ENCODE data around the gene ANO1.
"Not testable (repeated sequence)": the region's sequence is repeated elsewhere in the genome, so short reads cannot be mapped to it uniquely, and the experiment has no call there.

Gene ANO1

DNA sequence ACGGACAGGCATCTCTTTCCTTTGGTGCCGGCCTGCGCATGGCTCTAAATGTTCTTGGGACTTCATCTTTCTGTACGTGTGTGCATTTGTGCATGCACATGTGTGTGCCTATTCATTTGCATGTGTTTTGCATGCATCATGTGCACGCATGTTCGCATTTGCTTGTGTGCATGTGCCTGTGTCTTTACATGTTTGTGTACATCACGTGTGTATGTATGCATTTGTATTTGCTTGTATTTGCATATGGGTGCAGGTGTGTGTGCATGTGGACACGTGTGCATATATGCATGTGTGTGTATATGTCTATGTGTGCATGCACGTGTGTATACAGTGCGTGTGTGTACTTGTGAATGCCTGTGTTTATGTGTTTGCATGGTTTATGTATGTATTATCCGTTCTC is 111.5 kb downstream of the ANO1 start:
- no peak for DNase-seq (ENCODE audit: low read depth in 2 of 2)

DNA sequence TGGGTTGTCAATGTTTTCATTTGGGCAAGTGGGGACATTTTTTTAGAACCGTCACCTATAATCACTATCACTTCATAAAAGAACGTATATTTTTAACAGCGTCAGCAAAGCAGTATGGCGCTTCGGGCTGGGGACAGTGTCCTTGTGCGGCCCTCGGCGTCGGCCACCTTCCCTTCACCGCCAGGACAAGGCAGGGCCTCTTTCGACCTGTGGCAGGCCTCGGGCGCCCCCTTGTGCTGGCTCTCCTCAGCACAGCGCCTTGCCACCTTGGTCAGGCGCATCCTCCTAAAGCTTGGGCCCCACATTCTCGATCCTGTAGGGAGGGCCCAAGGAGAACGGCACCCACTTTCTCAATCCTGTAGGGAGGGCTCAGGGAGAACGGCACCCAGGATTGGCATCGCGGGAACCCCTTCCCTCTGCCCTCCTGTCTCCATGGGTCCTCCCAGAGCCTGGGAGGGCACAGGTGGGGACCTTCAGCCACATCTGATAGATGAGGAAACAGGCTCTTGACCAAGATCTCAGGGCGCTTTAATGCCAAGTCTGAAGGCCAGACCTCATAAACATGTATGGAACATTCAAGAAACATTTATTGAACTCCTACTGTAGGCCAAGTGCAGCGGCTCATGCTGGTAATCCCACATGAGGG is 113.5 kb downstream of the ANO1 start:
- no peak for DNase-seq (ENCODE audit: low read depth in 2 of 2)

DNA sequence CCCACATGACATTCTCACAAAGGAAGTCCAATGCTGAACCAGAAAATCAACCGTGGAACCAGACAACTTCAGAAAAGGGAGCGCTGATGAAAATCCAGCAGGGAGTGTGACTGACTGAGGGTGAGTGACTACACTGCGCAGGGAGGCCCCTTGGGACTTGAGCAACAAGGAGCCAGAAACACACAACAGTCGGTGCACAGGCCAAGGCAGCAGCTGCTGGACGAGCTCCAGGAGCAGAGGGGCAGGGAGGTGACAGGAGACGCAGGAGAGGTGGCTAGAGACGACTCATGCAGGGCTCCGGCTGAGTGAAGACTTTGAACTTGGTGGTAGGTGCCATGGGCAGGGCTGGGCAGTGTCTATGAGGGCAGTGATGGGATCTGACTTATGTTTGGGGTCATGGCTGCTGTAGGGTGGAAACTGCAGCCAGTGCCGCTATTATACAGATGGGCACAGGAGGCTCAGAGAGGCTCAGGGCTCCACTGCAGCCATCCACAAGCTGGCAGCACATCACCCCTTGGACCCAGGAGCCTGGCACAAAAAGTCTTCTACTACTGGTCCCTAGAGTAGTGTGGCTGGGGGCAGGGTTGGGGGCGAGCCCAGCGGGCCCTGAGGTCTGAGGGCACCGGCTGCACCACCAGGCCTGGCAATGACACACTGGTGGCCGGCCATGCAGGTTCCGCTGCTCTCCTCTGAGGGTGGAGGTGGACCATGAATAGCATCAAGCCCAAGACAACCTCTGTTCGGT is 114.7 kb downstream of the ANO1 start:
- no peak for DNase-seq (ENCODE audit: low read depth in 2 of 2)

DNA sequence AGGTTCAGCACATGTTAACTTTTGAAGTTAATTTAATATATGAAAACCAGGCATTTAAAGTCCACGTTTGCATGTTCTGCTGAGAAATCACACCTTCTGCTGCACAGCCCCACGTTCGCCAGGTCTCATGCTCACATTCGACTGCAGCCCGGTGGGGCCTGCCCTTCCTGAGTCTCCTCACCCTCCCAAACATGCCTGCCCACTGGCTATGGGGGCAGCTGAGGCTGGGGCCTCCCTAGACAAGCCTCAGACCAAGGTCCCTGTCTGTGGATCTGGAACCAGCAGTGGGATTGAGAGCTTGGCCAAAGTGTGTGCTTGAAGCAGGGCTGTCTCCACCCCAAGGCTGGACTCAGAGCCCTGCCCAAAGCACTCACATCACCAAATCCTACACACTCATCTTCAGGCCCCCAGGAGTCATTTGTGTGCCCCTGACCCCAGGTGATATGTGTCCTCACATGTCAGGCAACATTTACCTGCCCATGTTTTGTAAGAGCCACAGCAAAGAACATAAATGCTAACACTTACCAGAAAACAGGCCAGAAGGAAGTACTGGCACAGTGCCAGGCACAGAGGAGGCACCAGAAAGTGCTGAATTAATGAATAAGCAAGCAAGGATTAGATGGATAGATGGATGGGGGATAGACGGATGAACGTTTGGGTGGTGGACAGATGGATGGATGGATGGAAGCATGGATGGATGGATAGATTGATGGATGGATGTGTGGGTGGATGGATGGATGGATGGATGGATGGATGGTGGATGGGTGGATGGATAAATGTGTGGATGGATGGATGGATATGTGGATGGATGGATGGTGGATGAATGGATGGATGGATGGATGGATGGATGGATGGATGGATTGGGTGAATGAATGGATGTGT is 115.5 kb downstream of the ANO1 start:
- DNase-seq (ENCODE audit: low read depth in 2 of 2), result no peak

DNA sequence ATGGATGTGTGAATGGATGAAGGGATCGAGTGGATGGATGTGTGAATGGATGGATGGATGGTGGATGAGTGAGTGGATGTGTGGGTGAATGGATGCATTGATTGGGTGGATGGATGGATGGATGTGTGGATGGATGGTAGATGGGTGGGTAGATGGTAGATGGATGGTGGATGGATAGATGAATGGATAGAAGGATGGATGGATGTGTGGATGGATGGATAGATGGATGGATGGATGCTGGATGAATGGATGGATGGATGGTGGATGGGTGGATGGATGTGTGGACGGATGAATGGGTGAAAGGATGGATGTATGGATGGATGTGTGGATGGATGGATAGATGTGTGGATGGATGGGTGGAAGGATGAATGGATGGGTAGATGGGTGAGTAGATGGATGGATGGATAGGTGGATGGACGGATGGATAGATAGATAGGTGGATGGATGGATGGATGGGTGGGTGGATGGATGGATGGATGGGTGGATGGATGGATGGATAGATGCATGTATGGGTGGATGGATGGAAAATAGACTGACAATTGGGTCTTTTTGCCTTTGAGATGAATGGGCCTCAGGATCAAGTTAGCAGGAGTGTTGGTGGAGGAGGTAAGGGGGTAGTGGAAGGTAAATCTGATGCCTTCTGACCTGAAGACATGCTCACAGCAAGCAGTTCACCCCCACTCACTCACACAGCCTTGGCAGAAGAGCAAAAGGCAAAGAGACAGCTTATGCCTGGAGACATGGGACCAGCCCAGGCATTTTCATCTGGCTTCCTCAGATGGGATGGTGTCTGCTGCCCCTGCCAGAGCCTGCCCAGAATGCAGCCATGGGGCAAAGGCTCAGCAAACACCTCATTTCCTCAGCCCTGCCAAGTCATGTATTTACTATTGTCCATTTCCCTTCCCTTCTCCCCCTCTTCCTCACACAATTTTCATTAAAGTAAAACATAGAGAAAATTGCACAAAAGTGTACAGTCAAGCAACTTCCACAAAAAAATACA is 117.0 kb downstream of the ANO1 start:
- DNase-seq (ENCODE audit: low read depth in 2 of 2), result no peak

DNA sequence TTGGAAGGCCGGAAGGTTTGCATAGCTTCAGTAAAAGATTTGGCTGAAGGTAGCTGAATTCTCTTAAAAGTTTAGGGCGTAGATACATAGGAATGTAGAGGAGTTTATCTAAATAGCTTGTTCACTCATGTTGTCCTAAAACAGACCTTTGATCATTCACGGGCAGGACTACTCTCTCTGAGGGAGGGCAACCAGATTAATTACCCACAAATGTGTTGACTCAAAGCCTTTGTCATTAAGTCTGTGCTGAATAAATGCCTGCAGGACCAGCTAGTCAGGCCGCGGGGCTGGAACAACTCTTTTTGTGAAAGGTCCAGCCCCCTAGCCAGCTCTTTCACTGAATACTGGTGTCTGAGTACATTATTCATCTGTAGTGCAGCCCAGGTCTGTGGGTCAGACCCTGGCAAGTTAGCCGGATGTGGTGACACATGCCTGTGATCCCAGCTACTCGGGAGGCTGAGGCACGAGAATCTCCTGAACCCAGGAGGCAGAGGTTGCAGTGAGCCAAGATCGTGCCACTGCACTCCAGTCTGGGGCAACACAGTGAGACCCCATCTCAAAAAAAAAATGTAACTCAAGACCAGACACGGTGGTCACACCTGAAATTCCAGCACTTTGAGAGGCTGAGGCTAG is 122.2 kb downstream of the ANO1 start:
- DNase-seq (ENCODE audit: low read depth in 2 of 2), result no peak

DNA sequence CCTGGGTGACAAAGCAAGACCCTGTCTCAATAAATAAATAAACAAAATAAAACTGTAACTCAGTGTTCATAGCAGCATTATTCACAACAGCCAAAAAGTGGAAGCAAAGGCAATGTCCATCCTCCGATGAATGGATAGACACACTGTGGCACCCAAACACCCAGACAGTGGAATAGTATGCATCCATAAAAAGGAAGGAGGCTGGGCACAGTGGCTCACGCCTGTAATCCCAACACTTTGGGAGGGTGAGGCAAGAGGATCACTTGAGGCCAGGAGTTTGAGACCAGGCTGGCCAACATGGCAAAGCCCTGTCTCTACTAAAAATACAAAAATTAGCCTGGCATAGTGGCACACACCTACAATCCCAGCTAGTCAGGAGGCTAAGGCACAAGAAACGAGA is 122.9 kb downstream of the ANO1 start:
- DNase-seq (ENCODE audit: low read depth in 2 of 2), result not testable (repeated sequence)

DNA sequence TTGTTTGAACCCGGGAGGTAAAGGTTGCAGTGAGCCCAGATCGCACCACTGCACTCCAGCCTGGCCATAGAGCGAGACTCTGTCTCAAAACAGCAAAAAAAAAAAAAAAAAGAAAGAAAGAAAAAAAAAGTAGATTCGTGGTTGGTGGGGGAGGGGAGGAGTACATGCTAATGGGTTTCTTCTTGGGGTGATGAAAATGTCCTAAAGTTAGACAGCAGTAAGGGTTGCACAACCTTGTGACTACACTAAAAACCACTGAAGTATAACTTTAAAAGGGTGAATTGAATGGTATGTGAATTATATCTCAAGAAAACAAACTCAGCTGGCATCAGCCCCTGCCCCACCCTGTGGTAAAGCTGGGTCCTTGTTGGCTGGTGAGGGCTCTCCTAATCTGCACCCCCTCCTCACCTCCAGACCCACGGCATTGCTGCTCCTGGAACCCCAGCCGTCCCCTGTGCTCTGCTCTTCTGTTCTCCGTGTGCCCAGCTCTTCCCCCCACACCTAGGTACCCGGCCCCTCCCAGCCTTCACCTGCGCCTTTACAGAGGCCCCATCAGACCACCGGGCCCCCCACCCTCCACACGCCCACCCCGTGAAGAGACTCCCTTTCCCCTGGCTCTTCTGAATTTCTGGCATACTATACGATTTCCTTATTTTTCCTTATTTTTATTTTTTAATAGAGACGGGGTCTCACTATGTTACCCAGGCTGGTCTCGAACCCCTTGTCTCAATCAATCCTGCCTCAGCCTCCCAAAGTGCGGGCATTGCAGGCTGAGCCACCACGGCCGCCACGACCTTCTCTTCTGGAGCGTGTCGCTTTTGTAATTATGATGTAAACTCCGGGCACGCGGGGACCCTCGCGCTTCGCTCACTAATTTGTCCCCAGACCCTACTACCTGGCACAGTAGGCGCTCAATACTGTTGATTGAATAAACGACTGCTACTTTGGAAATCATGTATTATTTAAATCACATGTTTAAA is 124.1 kb downstream of the ANO1 start:
- DNase-seq (ENCODE audit: low read depth in 2 of 2), result no peak

DNA sequence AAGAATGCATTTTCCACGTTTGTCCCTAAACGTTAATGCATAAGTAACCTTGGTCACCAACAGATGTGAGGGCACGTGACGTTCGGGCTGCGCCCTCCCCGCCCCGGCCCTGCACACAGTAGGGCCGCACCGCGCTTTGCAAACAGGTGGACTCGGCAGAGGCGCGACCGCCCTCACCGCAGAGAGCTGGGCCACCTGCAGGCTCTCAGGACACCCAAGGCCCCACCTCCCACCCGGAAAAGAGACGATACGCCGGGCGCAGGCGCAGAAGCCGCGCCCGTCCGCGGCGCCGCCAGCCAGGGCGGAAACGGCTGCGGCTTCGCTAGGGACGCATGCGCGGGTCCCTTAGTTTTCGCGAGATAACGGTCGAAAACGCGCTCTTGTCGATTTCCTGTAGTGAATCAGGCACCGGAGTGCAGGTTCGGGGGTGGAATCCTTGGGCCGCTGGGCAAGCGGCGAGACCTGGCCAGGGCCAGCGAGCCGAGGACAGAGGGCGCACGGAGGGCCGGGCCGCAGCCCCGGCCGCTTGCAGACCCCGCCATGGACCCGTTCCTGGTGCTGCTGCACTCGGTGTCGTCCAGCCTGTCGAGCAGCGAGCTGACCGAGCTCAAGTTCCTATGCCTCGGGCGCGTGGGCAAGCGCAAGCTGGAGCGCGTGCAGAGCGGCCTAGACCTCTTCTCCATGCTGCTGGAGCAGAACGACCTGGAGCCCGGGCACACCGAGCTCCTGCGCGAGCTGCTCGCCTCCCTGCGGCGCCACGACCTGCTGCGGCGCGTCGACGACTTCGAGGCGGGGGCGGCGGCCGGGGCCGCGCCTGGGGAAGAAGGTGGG is 125.0 kb downstream of the ANO1 start, which contains the start of gene FADD:
Gene FADD, plus strand, starts transcription at position 377 of the 831 bp plus-strand sequence. Its CDS starts 164 bp downstream, at position 541.
- DNase-seq (ENCODE audit: low read depth in 2 of 2), result peak; percentile 78 to 82

DNA sequence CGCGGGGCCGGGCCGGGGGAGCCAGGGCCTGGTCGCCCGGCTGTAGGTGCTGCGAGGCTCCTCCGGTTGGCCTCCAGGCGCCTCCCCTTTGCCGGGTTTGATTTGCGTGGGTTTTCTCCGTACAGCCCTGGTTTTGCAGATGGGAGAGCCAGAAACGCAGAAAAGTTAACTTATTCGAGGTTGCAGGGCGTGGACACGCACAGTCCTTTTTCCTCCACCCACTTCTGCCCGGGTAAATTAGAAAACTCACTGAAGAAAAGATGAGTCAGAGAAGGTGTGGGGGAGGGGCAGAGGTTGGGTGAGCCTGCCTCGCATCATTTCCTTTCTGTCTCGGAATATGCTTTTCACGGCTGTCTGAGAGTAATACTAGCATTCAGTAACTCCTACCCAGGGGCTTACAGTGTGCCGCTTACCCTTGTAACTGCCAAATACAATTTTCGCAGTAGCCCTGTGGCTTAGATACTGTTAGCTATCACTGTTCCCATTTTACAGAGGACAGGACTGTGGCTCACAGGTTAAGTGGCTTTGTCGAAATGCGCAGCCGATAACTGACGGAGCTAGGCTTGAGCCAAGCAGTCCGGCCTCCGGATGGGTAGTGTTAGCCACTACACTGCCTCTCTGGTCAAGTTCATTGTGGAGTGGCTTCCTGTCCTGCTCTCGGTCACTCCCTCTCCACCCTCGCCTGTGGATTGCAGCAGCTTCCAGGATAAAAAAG is 125.8 kb downstream of the ANO1 start:
- peak; percentile 75 to 82 for DNase-seq (ENCODE audit: low read depth in 2 of 2)

DNA sequence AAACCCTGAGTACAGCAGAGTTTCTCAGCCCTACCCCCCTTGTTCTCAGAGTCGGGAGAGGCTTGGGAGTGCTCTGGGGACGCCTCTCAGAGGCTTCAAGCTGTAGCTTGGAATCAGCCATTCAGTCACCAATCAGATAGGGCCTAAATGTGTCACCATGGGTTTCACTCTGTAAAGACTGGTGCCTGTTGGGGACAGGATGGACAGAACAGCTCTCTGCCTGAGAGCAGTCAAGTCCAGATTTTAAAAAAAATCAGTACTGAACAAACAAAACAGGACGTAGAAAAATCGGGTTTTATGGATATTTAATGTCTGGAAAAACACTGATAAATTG is 126.3 kb downstream of the ANO1 start:
- no peak for DNase-seq (ENCODE audit: low read depth in 2 of 2)

DNA sequence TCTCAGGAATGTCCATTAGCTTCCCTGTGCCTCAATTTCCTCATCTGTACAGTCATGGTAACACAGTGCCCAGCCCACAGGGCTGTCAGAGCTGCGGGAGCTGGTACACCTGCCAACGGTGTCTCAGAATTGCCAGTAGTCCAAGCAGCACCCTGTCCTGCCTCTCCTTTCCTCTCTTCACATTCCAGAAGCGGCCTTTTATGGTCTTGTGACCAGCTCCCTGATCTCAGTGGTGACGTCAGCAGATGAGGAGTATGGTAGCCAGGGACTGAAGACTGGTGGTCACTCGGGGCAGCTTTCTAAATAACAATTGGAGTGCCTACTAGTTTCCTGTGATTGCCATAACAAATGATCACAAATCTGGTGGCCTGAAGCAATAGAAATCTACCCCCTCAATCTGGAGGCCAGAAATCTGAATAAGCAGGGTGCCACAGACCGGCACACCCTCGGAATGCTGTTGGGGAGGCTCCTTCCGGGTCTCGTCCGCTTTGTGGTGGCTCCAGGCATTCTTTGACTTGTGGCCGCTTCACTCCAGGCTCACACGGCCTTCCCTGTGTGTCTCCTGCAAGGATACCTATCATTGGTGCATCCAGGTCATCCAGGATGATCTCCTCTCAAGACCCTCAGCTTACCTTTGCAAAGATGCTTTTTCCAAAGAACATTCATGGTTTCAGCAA is 127.1 kb downstream of the ANO1 start:
- no peak for DNase-seq (ENCODE audit: low read depth in 2 of 2)

DNA sequence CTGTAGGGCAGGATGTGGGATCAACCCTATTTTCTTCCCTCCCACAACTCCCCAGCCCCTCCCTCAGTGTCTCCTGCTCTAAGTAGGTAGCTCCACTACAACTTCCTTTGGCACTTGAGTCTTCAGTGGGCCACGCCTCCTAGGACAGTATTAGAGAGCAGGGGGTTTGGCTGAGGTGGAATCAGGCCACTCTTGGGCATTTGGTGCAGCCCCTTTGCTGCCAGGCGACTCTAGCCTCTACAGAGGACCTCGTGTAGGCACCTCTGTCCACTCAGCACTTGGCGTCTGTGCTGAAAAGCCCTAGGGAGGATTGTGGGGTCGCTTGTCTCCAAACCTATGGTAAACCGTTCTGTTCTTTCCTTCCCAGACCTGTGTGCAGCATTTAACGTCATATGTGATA is 127.6 kb downstream of the ANO1 start:
- DNase-seq (ENCODE audit: low read depth in 2 of 2), result no peak

DNA sequence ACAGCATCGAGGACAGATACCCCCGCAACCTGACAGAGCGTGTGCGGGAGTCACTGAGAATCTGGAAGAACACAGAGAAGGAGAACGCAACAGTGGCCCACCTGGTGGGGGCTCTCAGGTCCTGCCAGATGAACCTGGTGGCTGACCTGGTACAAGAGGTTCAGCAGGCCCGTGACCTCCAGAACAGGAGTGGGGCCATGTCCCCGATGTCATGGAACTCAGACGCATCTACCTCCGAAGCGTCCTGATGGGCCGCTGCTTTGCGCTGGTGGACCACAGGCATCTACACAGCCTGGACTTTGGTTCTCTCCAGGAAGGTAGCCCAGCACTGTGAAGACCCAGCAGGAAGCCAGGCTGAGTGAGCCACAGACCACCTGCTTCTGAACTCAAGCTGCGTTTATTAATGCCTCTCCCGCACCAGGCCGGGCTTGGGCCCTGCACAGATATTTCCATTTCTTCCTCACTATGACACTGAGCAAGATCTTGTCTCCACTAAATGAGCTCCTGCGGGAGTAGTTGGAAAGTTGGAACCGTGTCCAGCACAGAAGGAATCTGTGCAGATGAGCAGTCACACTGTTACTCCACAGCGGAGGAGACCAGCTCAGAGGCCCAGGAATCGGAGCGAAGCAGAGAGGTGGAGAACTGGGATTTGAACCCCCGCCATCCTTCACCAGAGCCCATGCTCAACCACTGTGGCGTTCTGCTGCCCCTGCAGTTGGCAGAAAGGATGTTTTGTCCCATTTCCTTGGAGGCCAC is 128.3 kb downstream of the ANO1 start:
- no peak for DNase-seq (ENCODE audit: low read depth in 2 of 2)

DNA sequence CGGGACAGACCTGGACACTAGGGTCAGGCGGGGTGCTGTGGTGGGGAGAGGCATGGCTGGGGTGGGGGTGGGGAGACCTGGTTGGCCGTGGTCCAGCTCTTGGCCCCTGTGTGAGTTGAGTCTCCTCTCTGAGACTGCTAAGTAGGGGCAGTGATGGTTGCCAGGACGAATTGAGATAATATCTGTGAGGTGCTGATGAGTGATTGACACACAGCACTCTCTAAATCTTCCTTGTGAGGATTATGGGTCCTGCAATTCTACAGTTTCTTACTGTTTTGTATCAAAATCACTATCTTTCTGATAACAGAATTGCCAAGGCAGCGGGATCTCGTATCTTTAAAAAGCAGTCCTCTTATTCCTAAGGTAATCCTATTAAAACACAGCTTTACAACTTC is 128.9 kb downstream of the ANO1 start:
- DNase-seq (ENCODE audit: low read depth in 2 of 2), result no peak

DNA sequence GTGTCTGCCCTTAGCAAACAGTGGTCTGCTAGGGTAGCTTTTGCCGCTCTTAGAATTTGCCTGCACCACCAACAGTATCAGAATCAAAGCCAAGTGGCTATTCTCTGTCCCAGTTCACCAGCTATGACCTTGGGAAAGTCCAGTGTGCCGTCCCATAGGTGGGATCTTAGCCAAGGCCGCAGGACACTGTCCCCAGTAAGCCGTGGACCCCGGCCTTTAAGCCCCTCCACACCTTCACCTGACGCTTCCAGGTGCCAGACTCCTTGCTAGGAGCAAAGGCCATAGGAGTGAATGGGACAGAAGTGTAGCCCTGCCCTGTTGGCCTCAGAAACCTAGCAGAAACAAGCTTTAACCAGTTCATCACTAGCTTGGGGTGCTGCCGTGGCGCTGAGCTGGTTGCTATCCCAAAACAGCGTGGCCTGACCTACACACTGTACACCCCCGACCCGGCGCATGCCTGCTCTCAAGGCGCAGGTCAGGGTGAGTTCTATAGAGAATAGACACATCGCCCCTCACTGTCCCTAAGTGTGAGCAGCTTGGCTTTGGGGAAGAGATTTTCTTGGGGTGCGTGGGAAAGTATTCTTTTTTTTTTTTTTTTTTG is 129.5 kb downstream of the ANO1 start:
- DNase-seq (ENCODE audit: low read depth in 2 of 2), result no peak

Data from stimulated activated CD8-positive, alpha-beta memory T cell treated with anti-CD3 and anti-CD28 coated beads, Interleukin-7, amount 100 ng/mL, for 1 hour (primary cell).